ENCODE data around the gene SRP19.
"Not testable (repeated sequence)": the region's sequence is repeated elsewhere in the genome, so short reads cannot be mapped to it uniquely, and the experiment has no call there.

SRP19 gene

DNA sequence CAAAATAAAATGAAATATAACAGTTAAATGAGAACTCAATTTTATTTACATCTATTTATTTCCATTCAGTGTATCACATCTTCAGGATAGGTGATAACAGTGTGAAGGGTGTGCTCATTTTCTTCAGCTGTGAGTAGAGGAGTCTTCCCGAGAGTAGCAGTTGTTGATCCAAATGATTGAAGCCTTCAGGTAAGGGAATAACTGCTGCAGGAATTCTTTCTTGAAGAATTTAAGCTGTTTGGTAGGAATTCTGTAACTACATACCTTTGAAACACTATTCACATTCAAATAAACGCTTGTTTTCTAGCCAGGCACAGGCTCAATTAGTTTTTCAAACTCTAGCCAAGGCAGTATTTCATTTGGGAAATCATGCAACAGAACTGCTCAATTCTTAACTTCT is 15.3 kb downstream of the SRP19 start:
- DNase-seq, result no peak

DNA sequence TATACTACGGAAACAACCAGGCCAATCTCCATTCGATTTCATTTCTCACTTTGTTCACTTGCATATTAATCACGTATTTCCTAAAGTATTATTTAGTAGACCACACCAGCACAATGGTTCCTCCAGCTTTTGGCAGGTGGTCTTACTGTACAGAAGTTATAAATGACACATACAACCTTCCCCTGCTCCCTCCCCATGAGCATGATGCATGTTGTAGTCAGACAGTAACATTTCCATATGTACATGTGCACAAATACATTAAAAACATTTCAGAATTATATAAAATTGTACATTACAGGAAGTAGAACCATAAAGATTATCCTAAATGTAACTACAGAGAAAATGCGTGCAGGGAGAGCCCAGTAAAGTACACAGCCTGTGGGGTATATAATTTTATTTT is 17.0 kb downstream of the SRP19 start:
- DNase-seq, result no peak

DNA sequence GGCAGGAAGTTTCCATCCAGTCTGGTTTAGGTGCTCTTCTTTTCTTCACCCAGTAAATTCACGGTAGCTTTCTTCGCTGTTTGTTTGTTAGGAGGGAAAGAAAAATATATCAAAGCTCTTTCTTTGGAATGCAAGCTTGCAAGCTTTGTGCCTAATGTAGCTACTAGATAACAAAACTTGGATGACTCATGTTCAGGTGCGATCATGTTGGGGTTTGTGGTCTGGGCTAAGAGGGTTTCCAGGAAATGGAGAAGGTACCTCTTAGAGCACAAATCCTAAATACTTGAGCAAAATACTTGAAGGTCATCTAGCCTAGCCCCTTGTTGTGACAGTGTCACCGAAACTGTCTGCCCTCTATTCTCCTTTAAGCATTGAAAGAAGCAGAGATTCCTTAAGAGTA is 17.7 kb downstream of the SRP19 start:
- no peak for DNase-seq

DNA sequence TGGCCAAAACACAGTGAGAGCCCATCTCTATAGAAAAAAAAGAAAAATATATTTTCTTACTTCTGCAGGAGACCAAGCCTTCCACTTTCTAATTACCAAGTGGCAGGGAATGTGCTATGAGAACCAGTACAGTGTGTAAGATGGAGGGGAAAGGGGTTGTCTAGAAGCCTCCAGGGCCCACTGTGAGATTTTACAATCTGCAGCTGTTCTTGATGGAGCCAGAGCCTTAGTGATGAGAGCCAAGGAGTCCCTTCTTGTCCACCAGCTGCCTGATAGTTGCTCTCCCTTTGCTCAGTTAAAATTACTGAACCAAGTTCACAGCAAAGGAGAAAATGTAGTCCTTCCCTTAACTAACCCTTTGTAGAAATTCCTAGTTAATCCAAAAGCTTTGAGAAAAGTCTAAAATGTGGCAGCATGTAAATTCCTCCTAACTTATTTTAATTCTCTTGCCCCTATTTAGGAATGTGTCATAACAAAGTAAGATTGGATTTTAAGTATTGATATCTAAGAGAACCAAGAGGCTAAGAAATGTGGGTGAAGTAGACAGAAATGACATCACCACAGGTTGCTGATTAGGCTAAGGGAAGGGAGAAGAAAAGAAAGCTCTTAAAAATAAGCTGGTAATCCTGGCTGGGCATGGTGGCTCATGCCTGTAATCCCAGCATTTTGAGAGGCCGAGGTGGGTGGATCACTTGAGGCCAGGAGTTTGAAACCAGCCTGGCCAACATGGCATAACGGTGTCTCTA is 19.3 kb downstream of the SRP19 start:
- DNase-seq, result no peak

DNA sequence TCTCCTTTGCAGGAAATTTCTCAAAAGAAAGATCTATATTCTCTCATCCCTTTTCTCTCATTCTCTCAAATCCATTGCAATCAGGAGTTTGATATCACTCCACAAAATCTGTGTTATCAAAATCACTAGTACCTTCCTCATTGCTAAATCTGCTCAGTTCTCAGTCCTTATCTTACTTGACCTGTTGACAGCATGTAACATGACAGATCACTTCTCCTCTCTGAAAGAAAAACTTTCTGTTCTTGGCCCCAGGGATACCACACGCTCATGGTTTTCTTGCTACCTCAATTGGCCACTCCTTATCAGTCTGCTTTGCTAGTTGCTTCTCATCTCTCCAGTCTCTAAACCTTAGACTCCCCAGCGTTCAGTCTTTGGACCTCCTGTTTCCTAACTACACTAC is 22.1 kb downstream of the SRP19 start:
- DNase-seq, result no peak

DNA sequence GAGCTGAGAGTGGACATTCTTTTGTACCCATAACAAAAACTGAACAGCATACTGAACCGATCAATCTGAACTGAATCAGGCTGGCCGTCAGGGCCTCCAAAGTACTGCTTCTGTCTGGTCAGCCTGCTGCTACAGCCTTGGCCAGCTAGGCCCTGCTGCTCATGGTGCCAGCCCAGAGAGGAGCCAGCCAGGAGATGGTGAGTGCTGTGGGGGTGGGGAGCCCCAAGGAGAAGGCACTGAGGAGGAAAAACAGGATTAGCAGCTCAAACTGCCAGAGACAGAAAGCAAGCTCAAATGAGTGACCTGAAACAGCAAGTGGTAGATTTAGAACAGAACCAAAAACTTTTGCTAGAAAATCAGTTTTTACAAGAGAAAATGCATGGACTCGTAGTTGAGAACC is 23.9 kb downstream of the SRP19 start:
- DNase-seq, result no peak

DNA sequence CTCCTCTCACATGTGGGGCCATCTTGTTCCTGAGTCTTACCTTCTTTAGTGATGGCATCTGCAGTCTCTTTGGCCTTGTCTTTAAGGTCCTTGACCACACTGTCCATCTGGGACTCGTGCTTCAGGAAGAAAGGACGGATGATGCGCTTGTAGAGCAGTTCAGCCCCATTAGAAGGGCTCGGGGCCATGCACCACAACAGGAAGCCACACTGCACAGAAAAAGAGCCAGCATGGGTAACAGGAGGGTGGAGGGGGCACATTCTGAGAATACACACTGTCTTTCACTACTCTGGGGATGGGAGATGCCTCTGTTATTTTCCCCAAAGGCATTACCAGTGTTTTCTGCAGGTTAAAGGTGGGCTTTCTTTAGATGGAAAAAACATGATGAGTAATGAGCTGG is 25.9 kb downstream of the SRP19 start:
- DNase-seq, result no peak

DNA sequence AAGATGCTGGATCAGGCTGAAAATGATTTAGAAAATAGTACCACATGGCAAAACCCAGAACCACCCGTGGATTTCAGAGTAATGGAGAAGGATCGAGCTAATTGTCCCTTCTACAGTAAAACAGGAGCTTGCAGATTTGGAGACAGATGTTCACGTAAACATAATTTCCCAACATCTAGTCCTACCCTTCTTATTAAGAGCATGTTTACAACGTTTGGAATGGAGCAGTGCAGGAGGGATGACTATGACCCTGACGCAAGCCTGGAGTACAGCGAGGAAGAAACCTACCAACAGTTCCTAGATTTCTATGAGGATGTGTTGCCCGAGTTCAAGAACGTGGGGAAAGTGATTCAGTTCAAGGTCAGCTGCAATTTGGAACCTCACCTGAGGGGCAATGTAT is 31.0 kb downstream of the SRP19 start:
- DNase-seq, result not testable (repeated sequence)

DNA sequence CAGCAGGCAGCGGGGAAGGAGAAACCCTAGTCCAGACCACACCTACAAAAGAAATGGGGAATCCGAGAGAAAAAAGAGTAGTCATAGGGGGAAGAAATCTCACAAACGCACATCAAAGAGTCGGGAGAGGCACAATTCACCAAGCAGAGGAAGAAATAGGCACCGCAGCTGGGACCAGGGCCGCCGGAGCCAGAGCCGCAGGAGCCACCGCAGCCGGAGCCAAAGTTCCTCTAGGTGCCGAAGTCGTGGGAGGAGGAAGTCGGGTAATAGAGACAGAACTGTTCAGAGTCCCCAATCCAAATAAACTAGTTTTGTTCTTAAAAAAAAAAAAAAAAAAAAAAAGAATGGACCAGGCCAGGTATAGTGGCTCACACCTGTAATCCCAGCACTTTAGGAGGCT is 31.7 kb downstream of the SRP19 start:
- no peak for DNase-seq

DNA sequence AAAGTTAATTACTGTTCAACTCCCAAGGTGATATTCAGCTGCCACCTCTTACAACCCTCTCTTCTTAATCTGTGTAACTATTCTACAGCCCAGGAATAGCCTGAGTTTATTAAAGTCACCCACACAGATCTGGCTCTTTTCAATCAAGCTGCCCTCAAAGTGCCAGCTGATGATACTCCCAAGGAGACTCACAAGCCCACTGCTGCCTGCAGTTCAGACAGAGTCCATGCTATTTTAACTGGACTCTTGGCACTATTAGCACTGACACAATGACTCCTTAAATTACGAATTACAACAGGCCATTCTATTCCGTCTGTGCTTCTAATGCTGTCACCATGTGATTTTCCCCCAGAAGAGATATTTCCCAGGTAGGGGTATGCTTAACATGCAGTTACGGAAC is 34.6 kb downstream of the SRP19 start:
- no peak for DNase-seq

DNA sequence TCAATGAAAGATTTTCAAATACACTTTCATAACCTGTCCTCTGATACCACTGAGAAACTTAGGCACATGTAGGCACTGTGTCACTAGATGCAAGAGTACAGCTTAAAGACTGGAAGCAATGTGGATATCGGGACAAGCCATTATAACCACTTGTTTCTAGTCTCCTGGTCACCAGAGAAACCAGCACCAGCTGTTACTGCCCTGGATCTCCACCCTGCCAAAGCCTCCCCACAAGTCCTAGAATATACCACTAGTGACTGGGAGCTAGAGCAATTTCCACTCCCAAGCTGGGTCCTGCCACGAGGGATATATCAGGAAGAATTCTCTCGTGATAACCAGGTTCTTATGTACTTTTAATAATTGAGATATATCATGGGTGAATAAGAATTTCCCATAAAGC is 41.5 kb downstream of the SRP19 start:
- no peak for DNase-seq

DNA sequence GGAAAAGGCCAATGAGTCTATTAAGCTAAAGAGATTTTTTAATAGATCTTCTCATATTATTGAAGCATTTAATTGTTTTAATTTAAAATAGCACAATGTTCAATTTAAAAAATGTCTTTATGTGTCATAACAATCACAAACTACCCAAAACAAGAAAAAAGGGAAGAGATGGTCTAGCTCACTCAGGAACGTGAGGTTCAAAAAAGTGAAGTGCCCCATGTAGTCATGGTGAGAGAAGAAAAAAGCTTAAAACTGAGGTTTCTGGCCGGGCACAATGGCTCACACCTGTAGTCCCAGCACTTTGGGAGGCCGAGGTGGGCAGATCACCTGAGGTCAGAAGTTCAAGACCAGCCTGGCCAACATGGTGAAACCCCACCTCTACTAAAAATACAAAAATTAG is 43.9 kb downstream of the SRP19 start:
- DNase-seq, result not testable (repeated sequence)

DNA sequence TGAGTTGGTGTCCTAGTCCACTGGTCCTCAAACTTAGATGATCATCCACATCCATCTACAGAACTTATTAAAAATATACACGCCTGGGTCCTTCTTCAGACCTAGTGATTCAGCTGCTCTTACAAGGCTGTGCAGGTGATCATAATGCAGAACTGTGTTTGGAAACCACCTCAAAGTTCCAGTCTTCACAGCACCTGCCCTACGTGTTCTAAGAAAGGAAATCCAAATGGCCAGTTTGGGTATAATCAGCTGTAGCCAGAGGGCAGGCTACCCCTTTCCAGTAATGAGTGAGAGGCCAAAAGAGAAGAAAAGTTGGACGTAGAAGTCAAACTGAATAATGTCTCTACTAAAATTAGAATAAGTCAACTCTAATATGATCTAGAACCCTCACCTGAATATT is 45.5 kb downstream of the SRP19 start:
- no peak for DNase-seq

DNA sequence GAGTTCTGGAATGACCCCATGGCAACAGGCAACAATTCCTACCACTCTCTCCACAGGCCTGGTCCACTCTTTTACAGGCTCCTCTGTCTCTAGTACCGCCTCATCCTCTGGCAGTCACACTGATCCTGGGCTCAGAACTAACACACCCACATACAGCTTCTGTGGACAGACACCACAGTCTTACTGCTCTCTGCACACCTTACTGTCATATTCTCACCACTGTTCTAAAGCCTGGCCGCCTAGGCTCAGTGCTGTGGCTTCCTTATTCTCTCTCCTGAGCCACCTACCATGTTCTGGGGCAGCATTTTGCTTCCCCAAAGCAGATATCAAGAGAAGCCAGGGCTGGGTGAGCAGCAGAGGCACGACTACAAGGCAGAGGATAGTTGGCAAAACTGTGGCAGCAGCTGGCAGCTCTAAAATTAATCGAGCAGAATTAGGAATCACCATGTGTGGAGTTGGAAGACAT is 46.1 kb downstream of the SRP19 start:
- DNase-seq, result no peak

DNA sequence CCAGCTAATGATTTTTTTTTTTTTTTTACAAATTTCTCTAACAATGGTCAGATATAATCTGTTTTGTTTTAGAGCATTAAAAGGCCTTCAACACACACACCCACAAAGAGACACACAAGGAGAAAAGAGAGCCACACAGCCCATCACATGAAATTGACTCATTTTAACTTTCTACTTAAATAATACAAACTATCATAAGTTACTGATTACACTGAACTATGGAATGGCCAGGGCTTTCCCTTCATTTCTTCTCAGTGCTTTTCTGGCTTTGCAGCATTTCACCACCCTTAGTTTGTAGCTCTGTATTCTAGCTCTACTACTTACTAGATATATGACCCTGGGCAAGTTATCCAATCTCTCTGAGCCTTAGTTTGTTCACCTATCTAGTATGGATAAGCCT is 47.8 kb downstream of the SRP19 start:
- DNase-seq, result no peak

DNA sequence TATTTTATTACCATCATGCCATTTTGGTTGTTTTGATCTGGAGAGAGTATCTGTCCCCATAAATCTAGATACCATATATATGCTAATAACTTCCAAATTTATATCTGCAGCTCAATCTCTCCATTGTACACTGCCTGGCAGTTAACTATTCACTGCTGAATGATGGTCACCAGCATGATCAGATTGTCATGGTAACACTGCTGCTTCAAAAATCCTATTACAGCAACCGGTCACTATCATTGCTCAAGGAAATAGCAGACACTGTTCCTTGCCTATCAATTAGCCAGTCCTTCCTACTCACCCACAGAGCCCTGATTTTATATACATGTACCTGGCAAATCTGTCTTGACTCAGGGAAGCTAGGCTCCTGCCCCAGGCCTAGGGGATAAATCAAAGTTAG is 49.4 kb downstream of the SRP19 start:
- no peak for DNase-seq

DNA sequence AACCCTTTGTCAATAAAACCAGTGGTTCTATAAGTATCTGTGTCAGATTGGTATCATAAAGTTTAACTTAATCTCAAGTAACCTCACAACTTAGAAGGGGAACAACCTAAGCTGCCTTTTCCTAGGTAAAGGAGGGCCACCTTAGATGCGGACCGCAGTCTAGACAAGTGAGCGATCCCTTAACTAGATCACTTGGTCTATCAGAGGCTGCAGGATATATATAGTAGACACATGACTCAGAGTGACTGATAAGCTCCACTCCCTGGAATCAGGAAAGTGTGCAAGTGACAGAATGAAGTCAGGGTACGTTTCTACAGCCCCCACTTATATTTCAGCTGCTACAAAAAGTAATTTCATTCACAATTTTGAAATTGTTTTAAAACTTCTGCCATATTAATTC is 53.5 kb downstream of the SRP19 start:
- no peak for DNase-seq

DNA sequence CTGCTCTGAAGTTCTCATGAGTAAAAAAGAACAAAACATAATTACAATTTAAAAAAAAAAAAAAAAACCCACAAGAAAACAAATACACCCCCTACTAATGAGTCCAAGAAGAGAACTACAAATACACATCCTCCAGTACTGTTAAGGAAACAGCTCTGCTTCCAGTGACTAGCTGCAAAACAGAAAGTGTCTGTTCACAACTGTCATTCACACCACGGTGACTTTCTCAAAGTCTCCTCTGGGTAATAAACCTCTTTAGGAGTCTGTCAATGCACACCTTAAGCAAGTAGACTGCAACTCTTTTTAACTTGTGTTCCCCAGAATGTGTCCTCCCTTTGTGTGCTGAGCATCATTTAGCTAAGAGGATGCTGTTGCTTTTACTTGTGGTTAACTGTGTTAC is 54.7 kb downstream of the SRP19 start:
- no peak for DNase-seq

DNA sequence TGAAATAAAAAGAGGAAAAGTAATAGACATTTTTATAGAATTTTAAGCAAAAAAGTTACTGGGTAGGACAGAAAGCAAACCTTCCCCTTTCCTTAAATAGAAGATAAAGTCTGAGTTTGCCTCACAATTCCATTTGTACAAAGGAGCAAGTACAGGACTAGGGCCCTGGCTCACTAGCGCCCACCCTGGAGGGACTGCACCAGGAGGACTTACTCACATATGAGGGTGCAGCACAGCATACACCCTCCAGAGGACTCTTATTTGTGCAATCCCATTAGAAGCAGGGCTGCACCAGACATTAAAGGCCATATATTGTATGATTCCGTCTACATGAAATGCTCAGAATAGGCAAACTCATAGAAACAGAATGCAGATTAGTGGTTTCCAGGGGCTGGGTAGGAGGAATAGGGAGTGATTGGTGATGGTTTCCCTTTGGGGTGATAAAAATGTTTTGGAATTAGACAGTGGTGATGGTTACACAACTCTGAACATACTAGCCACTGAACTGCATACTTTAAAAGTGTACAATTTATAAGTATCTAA is 56.4 kb downstream of the SRP19 start:
- peak; percentile 45 for DNase-seq

DNA sequence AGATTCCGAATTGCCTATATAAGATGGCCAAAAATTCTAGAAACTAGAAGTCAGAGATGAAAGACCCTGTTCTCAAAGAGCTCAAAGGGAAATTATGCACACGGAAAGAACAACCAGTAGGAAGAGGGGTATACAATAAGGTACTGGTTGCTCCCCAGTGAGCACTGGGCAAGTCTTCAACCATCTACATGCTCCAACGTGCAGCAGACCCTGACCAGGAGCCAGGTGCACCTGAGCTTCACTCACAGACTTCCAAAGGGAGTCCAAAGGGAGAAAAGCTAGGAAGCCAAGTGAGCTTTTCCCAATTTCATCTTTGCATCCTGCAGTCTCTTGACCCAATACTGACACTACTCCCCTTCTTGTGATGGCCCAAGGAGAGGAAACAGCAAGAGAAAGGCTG is 57.0 kb downstream of the SRP19 start:
- DNase-seq, result no peak

DNA sequence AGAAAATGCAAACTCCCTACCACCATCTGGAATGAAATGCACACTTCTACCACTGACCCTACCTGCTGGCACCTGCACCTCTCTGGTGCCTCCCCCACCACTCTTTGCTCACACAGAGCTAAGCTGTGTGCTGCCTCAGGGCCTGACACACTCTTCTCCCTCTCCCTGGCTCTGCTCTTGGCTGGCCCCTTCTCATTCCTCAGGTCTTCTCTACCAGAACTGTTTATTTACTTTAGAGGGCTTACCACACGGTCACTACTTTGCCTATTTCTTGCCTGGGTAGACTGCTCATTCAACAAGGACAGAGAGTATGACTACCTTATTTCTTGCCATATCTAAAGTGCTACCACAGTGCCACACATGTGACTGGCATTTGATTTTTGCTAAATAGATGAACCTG is 57.6 kb downstream of the SRP19 start:
- DNase-seq, result no peak
